Loucy (cell line): ENCODE measurements around the gene PTGIS.

Experiments used
- CTCF ChIP-seq: fragments of 200-600 bp; sonication (generic); conservative IDR thresholded peaks from 2 replicates; pipeline ENCODE4 v1.5.1; 2014; ENCODE audit warnings: mild to moderate bottlenecking, antibody characterized with exemption, low read length
- EZH2phosphoT487 ChIP-seq: fragments of 200-600 bp; IDR thresholded peaks from 2 replicates; pipeline ENCODE4 v1.6.1; 2018; ENCODE audit warnings: antibody characterized with exemption, mild to moderate bottlenecking, moderate library complexity, borderline replicate concordance

GRCh38 chr20:49540687-49541435 is 27.1 kb downstream of the PTGIS start:
- TF ChIP-seq CTCF (no peak), EZH2phosphoT487 (no peak)
